Liver (tissue), 9 donors: Measurements from ENCODE around the gene FOXK1. TPM values are rescaled to one million over a fixed set of nuclear protein-coding genes. Genes with fewer than 3 reads are reported as not detected.
"Not testable (repeated sequence)": the region's sequence is repeated elsewhere in the genome, so short reads cannot be mapped to it uniquely, and the experiment has no call there.

Experiments used
- DNase-seq: peaks from one replicate; pipeline ENCODE4 v3.0.0-alpha.2; 2017; ENCODE audit warnings: low spot score
- H3K27ac ChIP-seq, 2 donors: one replicate each; pipeline ENCODE4 v1.7.0; 2013; ENCODE audit warnings: inconsistent platforms in 2 of 2, low read length in 2 of 2, control low read depth in 1 of 2, low read depth in 1 of 2, mild to moderate bottlenecking in 1 of 2
- H3K27me3 ChIP-seq, 4 donors: one replicate each; pipeline versions ENCODE4 v1.6.1 to v1.7.0; 2013; ENCODE audit warnings: low read length in 3 of 4, inconsistent platforms in 1 of 4, mild to moderate bottlenecking in 1 of 4, moderate library complexity in 1 of 4; ENCODE audit not compliant: control insufficient read depth in 4 of 4, insufficient read depth in 4 of 4
- H3K36me3 ChIP-seq, 4 donors: one replicate each; pipeline versions ENCODE4 v1.6.1 to v1.7.0; 2013; ENCODE audit warnings: low read length in 3 of 4, mild to moderate bottlenecking in 3 of 4, low read depth in 1 of 4, moderate library complexity in 1 of 4; ENCODE audit not compliant: control insufficient read depth in 4 of 4, insufficient read depth in 3 of 4
- H3K4me1 ChIP-seq, 4 donors: one replicate each; pipeline versions ENCODE4 v1.6.1 to v1.7.0; 2013; ENCODE audit warnings: low read length in 3 of 4, mild to moderate bottlenecking in 3 of 4, moderate library complexity in 1 of 4; ENCODE audit not compliant: control insufficient read depth in 4 of 4, insufficient read depth in 4 of 4
- H3K4me3 ChIP-seq, 3 donors: one replicate each; pipeline versions ENCODE4 v1.6.1 to v1.7.0; 2013; ENCODE audit warnings: low read length in 3 of 3, control low read depth in 1 of 3, low read depth in 1 of 3, mild to moderate bottlenecking in 1 of 3
- H3K9ac ChIP-seq, 2 donors: one replicate each; pipeline ENCODE4 v1.7.0; 2013; ENCODE audit warnings: low read length in 2 of 2, mild to moderate bottlenecking in 2 of 2, moderate library complexity in 2 of 2, control low read depth in 1 of 2, low read depth in 1 of 2
- H3K9me3 ChIP-seq, 4 donors: one replicate each; pipeline versions ENCODE4 v1.6.1 to v1.7.0; 2013; ENCODE audit warnings: low read length in 3 of 4; ENCODE audit not compliant: control insufficient read depth in 4 of 4
- FOXA1 ChIP-seq: IDR thresholded peaks from 2 replicates; pipeline ENCODE4 v1.6.1; 2016; ENCODE audit warnings: antibody characterized with exemption
- FOXA2 ChIP-seq: IDR thresholded peaks from 2 replicates; pipeline ENCODE4 v1.6.1; 2016; ENCODE audit warnings: antibody characterized with exemption
- GABPA ChIP-seq, 2 donors: IDR thresholded peaks in 1 of 2; conservative IDR thresholded peaks in 1 of 2; 2 replicates each; pipeline ENCODE4 v1.6.1; 2016; ENCODE audit warnings: antibody characterized with exemption in 2 of 2, mild to moderate bottlenecking in 1 of 2, moderate library complexity in 1 of 2
- MAX ChIP-seq: IDR thresholded peaks from 2 replicates; pipeline ENCODE4 v1.6.1; 2016; ENCODE audit warnings: antibody characterized with exemption
- RAD21 ChIP-seq, 2 donors: IDR thresholded peaks; 2 replicates each; pipeline ENCODE4 v1.6.1; 2016; ENCODE audit warnings: antibody characterized with exemption in 2 of 2, mild to moderate bottlenecking in 2 of 2
- REST ChIP-seq: IDR thresholded peaks from 2 replicates; pipeline ENCODE4 v1.6.1; 2016; ENCODE audit warnings: antibody characterized with exemption, mild to moderate bottlenecking
- RXRA ChIP-seq, 2 donors: IDR thresholded peaks; 2 replicates each; pipeline ENCODE4 v1.6.1; 2017 to 2018; ENCODE audit warnings: antibody characterized with exemption in 2 of 2, mild to moderate bottlenecking in 1 of 2
- SP1 ChIP-seq: IDR thresholded peaks from 2 replicates; pipeline ENCODE4 v1.6.1; 2018; ENCODE audit warnings: antibody characterized with exemption, mild to moderate bottlenecking
- YY1 ChIP-seq: IDR thresholded peaks from 2 replicates; pipeline ENCODE4 v1.6.1; 2016; ENCODE audit warnings: antibody characterized with exemption, mild to moderate bottlenecking
- WGBS: extraction: QIAGEN DNeasy Blood & Tissue Kit; methylation state at CpG from one replicate; pipeline ENCODE4 v1.1.7; 2013; 5-methylcytosine and 5-hydroxymethylcytosine counted together
- polyA plus RNA-seq, 2 donors: library from polyadenylated mRNA; stranded (reverse) in 1 of 2; unstranded in 1 of 2; fragments of 200-250 nt in 1 of 2; fragments of >200 nt in 1 of 2; fragmentation: Nextera tagmentation in 1 of 2; extraction: Ambion mirVana in 1 of 2; gene quantifications; one replicate each; pipeline versions ENCODE4 v1.2.1 to v1.2.3, GENCODE V29; 2013 to 2015
- total RNA-seq, 2 donors: library from RNA; depleted of rRNA; stranded (reverse); fragments of >200 nt; gene quantifications; one replicate each; pipeline ENCODE4 v1.2.3, GENCODE V29; 2014
- donor health status: healthy.
- donor health status: healthy.
- donor health status: healthy.
- donor health status: healthy.
- donor health status: healthy.

FOXK1 gene
- total and polyA plus RNA-seq, 4 donors = 1.2 to 8.5 (median 4.4) TPM

- Histone ChIP-seq H3K9me3 (peaks cover 3 to 10% (median 5%) of the 10 kb centered on the region in 4 donors), H3K27ac (no peak overlapping the region), H3K4me1 (no peaks in the 10 kb centered on the region), H3K27me3 (no peaks in the 10 kb centered on the region), H3K36me3 (no peaks in the 10 kb centered on the region), H3K4me3 (no peak overlapping the region), H3K9ac (no peak overlapping the region)
- DNase-seq = no peak
- WGBS = 85% methylated on average over 4 of the region's 4 CpGs
- TF ChIP-seq FOXA2 (no peak), GABPA (IDR thresholded peaks at IDR 0.05 in 1 of 2, conservative IDR thresholded peaks at IDR 0.05 in 1 of 2) (no peak), MAX (no peak), RAD21 (IDR thresholded peaks at IDR 0.05) (no peak)
Observed at GRCh38 chr7:4670791-4671190, 11.3 kb upstream of the FOXK1 start.

- 88% methylated on average over 8 of the region's 8 CpGs for WGBS
- H3K27me3 ChIP-seq = no peaks in the 10 kb centered on the region
- peaks cover 3 to 8% (median 4%) of the 10 kb centered on the region in 4 donors for H3K9me3 ChIP-seq
- TF ChIP-seq FOXA1 (no peak), YY1 (no peak), REST (no peak), SP1 (no peak)
- H3K9ac ChIP-seq = no peak overlapping the region
- H3K36me3 ChIP-seq = no peaks in the 10 kb centered on the region
- H3K4me3 ChIP-seq = no peak overlapping the region
- no peaks in the 10 kb centered on the region for H3K4me1 ChIP-seq
- DNase-seq = no peak
- H3K27ac ChIP-seq = no peak overlapping the region
Observed at GRCh38 chr7:4675771-4676367, 6.2 kb upstream of the FOXK1 start.

GRCh38 chr7:4677518-4677917, 4.6 kb upstream of the FOXK1 start:
- H3K27me3 ChIP-seq, H3K4me1 ChIP-seq, H3K9ac ChIP-seq, H3K4me3 ChIP-seq, H3K27ac ChIP-seq, H3K9me3 ChIP-seq, H3K36me3 ChIP-seq, DNase-seq: not testable (repeated sequence)
- WGBS = 96% methylated on average over 11 of the region's 11 CpGs

- peaks cover 4 to 19% (median 14%) of the 10 kb centered on the region in 4 donors for H3K4me1 ChIP-seq
- H3K27ac ChIP-seq = no peak overlapping the region
- peak overlapping the region; percentile 35 to 96 (median 51) for H3K4me3 ChIP-seq
- no peak for DNase-seq
- H3K9ac ChIP-seq = no peak overlapping the region
- no peaks in the 10 kb centered on the region for H3K36me3 ChIP-seq
- WGBS = 89% methylated on average over 6 of the region's 6 CpGs
- H3K27me3 ChIP-seq = no peaks in the 10 kb centered on the region
- no peaks in the 10 kb centered on the region for H3K9me3 ChIP-seq
- TF ChIP-seq MAX (peak; percentile 2), RXRA (IDR thresholded peaks at IDR 0.05) (no peak)
Observed at GRCh38 chr7:4681218-4681851, 760 bp upstream of the FOXK1 start.
